IPS DF 4.7 (cell line): Measurements from ENCODE around the gene ZNF524.
"Not testable (repeated sequence)": the region's sequence is repeated elsewhere in the genome, so short reads cannot be mapped to it uniquely, and the experiment has no call there.

Experiments used
- DNase-seq: peaks from one replicate; pipeline ENCODE4 v3.0.0-alpha.2; 2013; ENCODE audit warnings: low spot score; ENCODE audit errors: extremely low read depth

Gene ZNF524, protein sequence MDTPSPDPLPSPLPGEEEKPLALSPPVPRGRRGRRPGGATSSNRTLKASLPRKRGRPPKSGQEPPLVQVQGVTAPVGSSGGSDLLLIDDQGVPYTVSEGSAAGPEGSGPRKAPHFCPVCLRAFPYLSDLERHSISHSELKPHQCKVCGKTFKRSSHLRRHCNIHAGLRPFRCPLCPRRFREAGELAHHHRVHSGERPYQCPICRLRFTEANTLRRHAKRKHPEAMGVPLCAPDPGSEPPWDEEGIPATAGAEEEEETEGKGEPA

DNA sequence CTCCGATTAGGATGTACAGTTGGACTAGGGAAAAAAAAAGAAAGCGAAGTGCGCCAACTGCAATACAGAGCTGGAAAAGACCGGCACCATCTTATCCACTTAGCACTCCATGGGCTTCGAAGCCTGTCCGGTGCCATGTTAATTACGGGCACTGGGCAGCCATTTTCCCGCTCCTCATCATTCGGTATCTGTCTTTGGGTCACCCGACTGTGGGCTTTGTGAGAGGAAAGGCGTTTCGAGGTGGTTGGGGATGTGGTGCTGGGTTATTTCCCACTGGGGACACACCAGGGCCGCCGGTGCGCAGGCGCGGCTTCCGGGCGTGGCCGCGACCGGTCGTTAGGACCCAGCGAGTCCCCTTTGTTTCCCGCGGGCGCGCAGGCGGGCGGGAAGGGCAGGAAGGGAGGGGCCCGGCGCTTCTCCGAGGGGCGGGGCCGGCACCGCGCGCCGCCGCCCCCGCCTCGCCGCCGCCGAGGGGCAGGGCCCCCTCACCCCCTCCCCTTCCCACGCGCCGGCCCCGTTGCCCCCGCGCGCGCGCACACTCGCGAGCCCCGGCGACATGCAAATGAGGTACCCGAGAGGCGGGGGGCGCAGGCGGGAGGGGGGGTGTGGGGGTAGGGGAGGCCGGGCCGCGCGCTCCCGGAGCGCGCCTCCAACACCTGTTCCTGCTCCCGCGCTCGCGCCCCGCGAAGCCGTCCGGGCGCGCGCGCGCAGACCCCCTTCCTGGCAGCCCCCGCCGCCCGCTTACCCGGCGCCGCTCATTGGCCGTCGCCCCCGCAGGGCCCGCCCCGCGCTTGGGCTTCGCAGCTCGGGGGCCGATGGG is at the start of gene ZNF524:
ZNF524 (plus strand) TSS at position 447 of the 820 bp plus-strand sequence. CDS start 1,825 bp downstream, outside the sequence.
- DNase-seq, result no peak

DNA sequence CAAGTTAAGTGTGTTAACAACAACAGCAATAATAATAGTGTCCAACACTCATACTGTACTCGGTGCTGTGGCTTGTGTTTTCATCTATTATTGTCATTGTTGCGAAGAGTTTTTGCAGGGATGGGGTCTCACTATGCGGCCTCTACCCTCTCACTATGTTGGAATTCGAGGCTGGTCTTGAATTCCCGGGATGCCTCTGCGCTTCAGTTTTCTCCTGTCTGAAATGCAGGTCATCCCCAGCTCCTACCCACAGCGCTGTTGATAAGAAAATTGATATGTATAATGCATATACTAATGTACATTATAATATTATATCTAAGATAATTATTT is 49.8 kb upstream of the ZNF524 start:
- no peak for DNase-seq

DNA sequence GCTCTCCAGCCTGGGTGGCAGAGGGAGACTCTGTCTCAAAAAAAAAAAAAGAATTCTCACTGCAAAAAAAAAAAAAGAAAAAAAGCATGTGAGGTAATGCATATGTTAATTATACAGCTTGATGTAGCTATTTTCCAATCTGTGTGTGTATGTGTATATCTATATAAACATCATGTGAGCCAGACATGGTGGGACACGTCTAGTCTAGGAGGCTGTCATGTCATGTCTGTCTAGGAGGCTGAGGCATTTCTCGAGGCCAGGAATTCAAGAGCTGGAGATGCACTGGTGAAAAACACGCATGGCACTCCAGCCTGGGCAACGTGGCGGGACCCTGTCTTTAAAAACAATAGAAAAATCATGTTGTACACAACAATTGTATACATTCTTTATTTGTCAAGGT is 47.9 kb upstream of the ZNF524 start:
- no peak for DNase-seq

DNA sequence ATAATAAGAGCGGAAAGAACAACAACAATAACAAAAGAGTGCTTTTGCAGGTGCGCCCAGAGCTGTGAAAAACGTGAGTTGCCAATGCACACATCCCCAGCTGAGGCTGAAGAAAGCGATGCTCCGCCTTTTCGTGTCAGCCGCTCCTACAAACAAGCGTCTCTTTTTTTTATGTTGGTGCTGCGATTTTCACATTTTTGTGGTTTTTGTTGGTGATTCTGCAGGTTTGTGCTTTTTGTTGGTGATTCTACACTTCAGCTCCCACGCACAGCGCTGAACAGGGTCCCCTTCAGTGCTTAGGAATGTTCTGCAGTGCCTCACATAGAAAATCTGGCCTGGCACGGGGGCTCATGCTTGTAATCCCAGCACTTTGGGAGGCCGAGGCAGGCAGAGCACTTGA is 47.5 kb upstream of the ZNF524 start:
- no peak for DNase-seq

DNA sequence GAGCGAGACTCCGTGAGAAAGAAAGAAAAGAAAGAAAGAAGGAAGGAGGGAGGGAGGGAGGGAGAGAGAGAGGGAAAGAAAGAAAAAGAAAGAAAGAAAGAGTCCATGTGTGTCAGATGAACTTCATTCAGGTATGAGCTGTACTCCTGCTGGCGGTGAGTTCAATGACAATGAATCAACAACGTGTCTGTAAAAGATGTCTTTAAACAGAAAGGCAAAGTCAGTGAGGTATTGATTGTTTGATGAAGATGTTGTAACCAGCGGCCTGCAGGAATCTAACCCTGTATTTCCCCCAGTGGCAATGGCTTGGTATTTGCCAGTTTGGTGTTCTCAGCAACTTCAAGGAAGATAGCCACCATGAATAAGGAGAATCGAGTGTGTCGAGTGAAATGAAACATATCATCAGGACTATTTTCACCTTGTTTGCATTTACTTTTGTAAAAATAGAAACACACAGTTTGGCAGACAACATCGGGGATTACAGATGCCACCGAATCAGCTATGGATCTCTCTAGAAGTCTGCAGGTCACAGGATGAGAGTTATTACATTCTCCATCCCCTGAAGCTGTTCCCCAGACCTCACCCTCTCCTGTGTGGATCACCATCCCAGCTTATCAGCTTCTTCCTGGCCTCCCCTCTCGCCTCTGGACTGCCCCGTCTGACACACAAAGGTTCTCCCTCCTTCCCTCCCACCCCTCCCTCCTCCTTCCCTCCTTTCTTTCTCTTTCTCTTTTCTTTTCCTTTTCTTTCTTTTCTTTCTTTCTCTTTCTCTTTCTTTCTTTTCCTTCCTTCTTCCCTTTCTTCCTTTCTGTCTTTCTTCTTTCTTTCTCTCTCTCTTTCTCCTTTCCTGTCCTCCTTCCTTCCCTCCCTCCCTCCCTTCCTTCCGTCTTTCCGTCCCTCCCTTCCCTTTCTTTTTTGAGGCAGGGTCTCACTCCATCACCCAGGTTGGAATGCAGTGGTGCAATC is 46.6 kb upstream of the ZNF524 start:
- DNase-seq, result no peak

DNA sequence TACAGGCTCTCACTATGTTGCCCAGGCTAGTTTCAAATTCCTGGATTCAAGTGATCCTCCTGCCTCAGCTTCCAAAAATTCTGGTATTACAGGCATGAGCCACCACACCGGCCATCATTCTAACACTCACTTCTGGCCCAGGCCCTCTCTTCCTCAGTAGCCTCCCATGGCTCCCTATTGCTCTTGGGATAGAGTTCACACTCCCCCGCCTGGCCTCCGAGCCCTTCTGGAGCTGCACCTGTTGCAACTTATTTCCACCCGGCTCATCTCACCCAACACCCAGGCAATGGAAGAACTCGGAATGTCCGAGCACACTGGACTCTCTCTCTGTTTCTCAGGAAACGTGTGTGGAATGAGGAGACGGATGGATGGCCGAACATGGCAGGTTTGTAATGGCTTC is 45.8 kb upstream of the ZNF524 start:
- DNase-seq, result no peak

DNA sequence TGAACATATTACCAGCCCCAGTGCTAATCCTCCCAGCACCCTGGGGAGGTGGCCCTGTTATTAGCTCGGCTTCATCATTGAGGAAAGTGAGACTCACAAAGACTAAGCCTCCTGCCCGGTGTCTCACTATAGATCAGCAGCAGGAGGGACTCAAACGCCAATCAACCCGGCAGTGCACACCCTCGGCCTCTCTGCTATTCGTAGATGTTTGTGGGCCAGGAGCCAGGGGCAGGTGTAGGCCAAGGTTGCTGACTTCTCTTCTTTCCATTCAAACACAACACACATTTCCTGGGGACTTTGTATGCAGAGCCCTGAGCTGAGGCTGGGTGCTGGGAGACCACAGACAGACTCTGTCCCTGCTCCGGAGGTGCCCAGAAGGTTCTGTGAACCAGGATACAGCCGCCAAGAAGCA is 45.3 kb upstream of the ZNF524 start:
- DNase-seq, result no peak

DNA sequence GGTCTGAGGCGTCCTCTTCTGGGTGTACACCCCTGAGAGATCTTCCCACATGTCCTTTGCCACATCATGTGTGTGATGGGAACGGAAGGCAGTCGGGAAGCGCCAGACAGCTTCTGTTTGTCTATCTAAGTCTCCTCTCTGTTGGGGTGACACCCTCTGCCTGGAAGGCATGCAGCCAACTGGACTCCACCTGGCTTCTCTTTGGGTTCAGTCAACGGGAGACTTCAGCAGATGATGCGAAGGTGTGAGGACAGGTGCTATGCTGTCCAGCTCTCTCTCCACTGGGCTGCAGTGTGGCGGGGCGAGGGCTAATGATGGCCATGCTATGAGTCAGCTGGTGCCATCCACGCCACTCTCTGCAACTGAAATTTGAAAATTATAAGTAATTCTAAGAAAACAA is 40.4 kb upstream of the ZNF524 start:
- no peak for DNase-seq

DNA sequence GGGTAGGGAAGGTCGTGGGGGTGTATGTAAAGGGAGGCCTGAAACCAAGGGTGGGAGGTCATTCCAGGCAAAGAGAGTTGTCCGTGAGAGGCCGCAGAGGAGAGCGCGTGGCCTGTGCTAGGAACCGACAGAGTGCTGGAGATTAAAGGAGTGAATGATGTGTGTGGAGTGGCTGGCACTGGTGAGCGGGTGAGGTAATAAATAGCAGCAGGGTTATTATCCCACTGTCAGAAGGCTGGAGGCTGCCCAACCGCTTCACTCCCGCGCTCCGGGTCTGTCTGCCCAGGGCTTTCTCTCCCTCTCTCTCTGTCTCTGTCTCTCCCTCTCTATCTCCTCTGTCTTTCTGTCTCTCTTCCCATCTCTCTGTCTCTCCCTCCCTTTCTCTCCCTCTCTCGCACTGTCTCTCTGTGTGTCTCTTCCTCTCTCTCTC is 36.8 kb upstream of the ZNF524 start:
- DNase-seq, result no peak

DNA sequence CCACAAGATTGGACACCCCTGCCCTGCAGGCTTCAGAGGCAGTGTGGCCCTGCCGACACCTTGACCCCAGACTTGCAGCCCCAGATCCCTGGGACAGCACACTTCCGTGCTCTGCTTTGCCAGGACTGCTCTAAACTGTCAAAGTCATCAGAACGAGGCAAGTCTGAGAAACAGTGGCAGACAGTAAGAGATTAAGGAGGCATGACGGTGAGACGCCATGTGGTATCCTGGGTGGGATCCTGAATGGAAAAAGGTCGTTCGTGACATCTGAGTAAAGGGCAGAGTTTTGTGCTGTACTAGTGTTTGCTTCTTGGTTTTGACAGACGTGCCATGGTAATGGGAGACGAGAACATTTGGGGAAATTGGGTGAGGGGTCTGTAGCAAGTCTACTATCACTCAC is 33.3 kb upstream of the ZNF524 start:
- DNase-seq, result no peak

DNA sequence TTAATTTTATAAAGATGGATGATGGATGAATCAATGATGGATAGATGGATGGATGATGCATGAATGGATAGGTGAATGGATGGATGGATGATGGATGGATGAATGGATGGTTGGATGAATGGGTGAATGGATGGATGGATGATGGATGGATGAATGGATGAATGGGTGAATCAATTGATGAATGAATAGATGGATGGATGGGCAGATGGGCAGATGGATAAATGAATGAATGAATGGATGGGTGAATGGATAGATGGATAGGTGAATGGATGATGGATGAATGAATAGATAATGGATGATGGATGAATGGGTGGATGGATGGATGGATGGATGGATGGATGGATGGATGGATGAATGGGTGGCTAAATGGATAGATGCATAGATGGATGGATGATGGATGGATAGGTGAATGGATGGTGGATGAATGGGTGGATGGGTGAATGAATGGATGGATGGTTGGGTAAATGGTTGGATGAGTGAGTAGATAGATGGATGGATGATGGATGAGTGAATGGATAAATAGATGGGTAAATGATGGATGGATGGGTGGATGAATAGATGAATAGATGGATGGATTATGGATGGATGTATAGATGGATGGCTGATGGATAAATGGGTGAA is 32.3 kb upstream of the ZNF524 start:
- no peak for DNase-seq

DNA sequence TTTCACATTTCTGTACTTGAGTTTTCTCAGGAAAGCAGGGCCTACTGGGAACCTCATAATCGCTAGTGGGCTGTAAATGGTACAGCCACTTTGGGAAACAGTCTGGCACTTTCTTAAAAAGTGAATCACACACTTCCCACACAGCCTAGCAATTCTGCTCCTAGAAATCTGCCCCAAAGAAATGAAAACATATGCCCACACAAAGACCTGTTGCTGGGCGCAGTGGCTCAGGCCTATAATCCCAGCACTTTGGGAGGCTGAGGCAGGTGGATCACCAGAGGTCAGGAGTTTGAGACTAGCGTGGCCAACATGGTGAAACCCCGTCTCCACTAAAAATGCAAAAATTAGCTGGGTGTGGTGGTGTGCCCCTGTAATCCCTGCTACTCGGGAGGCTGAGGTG is 30.6 kb upstream of the ZNF524 start:
- DNase-seq, result not testable (repeated sequence)

DNA sequence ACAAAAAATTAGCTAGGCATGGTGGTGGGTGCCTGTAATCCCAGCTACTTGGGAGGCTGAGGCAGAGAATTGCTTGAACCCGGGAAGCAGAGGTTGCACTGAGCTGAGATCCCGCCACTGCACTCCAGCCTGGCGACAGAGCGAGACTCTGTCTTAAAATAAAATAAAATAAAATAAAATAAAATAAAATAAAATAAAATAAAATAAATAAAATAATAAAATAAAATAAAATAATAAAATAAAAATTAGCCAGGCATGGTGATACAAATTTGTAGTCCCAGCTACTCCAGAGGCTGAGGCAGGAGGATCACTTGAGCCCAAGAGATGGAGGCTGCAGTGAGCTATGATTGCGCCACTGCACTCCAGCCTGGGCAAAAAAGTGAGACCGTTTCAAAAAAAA is 26.2 kb upstream of the ZNF524 start:
- not testable (repeated sequence) for DNase-seq

DNA sequence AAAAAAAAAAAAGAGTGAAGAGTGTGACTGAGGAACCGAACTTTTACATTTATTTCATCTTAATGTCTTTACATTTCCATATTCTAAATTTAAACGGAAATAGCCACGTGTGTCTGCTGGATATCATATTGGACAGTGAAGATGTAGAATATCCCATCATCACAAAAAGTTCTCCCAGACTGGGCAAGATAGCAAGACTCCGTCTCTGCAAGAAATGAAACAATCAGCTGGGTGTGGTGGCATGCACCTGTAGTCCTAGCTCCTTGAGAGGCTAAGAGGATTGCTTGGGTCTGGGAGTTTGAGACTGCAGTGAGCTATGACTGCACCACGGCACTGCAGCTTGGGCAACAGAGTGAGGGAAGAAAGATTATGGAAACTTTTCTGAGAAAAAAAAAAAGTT is 23.3 kb upstream of the ZNF524 start:
- no peak for DNase-seq

DNA sequence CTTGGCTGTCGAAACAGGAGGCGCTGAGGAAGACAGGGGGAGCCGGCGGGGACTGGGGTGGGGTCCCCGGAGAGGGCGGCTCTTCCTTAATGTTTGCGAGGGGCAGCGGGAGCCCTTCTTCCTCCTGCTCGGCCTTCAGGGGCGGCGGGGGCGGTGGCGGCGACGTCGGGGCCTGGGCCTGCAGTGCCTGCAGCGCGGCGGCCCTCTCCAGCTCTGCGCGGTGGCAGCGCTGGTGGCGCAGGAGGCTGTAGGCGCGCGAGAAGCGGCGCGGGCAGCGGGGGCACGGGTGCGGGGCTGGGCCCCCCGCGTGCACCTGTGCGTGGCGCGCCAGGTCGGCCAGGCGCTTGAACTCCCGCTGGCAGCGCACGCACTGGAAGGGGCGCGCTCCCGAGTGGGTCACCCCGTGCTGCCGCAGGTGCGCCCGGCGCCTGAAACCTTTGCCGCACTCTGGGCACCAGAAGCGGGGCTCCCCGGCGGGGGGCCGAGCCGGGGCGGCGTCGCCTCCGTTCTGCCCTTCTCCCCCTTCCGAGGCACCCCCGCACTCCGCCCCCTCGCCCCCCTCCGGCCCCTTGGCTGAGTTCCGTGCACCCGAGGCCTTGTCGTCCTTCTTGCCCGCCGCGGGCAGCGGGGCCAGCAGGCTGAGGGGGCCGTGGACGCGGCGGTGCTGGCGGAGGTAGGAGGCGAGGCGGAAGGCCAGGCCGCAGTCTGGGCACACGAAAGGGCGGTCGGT is 21.9 kb upstream of the ZNF524 start:
- DNase-seq, result no peak

DNA sequence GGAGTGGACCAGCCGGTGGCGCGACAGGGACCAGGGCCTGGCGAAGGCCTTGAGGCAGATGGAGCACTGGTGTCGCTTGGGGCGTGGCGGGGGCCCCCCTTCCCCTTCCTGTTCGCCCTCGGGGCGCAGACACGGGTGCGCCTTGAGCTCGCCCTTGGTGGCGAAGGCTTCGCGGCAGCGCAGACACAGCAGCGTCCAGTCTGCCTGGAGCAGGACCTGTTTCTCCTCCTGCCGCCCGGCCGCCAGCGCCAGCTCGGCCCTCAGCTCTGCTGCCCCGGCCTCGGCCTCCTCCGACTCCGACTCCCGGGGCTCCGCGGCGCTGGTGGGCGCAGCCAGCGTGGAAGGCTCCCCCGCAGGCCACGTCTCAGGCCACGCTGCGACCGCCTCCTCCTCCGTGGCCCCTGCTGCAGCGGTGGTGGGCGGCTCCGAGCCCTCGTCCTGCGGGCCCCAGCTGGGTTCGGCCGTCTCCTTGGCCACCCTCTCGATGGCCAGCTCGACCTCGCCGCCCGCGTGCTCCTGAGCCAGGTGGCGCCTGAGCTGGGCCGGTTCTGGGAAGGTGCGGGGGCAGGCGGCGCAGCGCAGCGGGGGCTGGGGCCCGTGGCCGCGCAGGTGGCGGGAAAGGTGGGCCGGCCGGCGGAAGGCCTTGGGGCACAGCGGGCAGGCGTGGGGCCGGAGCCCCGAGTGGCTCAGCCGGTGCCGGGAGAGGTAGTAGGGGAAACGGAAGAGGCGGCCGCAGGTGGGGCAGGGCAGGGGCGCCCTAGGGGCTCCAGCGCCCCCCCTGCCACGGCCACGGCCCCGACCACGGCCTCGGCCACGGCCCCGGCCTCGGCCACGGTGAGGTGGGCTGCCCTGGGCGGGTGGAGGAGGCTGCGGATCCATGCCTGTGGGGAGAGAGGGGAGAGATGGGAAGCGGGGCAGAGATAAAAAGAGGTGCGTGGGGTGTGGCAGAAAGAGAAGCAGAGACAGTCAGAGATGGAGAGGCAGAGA is 21.0 kb upstream of the ZNF524 start:
- DNase-seq, result no peak

DNA sequence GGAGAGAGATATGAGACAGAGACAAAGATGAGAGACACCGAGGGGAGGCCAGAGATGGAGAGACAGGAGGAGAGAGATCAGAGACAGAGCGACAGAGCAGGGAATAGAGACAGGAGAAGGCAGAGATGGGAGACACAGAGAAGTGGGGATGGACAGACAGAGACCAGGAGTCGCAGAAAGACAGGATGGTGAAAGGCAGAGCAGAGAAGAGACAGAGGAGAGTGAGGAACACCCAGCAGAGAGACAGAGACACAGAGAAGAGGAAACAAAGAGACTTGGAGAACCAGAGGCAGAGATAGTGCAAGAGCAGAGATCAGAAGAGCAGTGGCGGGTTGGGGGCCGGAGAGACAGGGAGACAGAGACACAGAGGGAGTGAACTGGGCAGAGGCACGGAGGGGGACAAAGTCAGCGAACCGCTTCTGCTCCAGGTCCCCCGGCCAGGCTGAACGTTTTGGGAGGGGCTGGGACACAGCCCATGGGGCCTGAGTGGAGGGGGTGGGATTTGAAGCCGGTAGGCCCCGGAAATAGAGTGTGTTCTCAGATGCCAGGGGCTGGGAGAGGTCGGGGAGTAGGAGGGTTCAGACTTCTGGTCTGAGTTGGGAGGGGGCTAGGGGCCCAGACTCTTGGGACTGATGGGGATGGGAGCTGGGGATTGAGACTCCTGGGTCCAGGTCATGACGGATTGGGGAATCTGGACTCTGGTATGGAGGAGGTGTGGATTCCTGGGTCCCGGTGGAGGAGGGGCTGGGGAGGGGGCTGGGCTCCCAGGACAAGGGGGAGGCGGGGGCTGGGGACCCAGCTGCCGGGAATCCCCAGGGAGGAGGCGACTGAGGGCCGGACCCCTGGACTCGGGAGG is 20.1 kb upstream of the ZNF524 start:
- DNase-seq, result no peak

DNA sequence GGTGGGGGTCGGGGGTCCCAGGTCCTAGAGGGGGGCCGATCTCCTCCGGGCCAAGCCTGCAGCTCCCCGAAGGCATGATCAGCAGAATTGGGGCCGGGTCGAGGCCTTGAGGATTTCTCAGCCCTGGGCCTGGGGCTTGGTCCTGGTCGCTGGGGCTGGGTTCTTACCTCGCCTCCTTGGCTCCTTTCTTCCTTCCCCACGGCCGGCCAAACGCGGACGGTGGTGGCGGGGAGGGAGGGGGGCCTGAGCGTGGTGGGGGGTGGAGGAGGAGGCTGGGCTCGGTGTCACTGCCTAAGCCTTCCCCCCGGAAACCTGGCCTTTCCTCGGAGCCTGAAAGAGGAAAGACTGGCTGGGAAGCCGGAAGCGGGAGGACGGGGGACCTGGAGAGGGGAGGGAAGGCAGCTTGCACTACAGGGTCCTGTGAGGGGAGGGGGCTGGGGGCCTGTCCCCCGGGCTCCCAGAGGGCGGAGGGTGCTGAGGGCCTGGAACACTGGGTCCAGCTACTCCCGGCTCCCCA is 19.4 kb upstream of the ZNF524 start, which contains the start of gene ZNF579:
ZNF579 (minus strand) TSS at position 221 of the 517 bp plus-strand sequence. CDS start 1,209 bp downstream, outside the sequence.
- no peak for DNase-seq
